Panc1 (cell line): ENCODE measurements around the gene KRT33A. TPM values are rescaled to one million over a fixed set of nuclear protein-coding genes. Genes with fewer than 3 reads are reported as not detected.

Source experiments
- ATAC-seq: fragments of 200-7000 bp; cut with Tn5 transposase; 2 replicates; pipeline ENCODE4 v1.9.1; 2020; ENCODE audit warnings: mild to moderate bottlenecking, moderate library complexity
- BruUV-seq: library from RNA; stranded (reverse); fragments of 400-500 nt; replicated peaks from 2 replicates; lab custom pipeline; 2021; lab: Mats Ljungman, UMichigan
- CTCF ChIA-PET: fragments of 300-600 bp; sonication (Branson Sonifier 250); formaldehyde crosslinking; loops from one replicate; lab custom pipeline; 2022; ENCODE audit warnings: antibody characterized with exemption; lab: Charles Lee
- POLR2A ChIA-PET: fragments of 300-600 bp; sonication (Branson Sonifier 250); formaldehyde crosslinking; loops from one replicate; lab custom pipeline; 2022; ENCODE audit warnings: antibody characterized with exemption; lab: Charles Lee
- DNase-seq: peaks from one replicate; pipeline ENCODE4 v3.0.0-alpha.2; 2010; ENCODE audit warnings: low read depth, low spot score
- H3K27ac ChIP-seq: 2 replicates; pipeline ENCODE4 v1.5.1; 2011; ENCODE audit warnings: mild to moderate bottlenecking, low read length, inconsistent platforms
- H3K27me3 ChIP-seq: fragments of 200-500 bp; sonication (Bioruptor generic); 2 replicates; pipeline ENCODE4 v1.6.0; 2014; ENCODE audit warnings: low read length, inconsistent platforms; ENCODE audit not compliant: control insufficient read depth, insufficient read depth
- H3K36me3 ChIP-seq: fragments of 200-500 bp; sonication (Bioruptor generic); 2 replicates; pipeline ENCODE4 v1.5.1; 2014; ENCODE audit warnings: inconsistent platforms, mild to moderate bottlenecking, low read length, moderate library complexity; ENCODE audit not compliant: control insufficient read depth, insufficient read depth
- H3K4me1 ChIP-seq: 2 replicates; pipeline ENCODE4 v1.5.1; 2011; ENCODE audit warnings: inconsistent platforms, mild to moderate bottlenecking, low read length, moderate library complexity; ENCODE audit not compliant: control insufficient read depth, insufficient read depth
- H3K4me3 ChIP-seq, 2 experiments: 2 replicates each; pipeline ENCODE4 v1.5.1; 2011 to 2012; ENCODE audit warnings: low read depth in 2 of 2, low read length in 2 of 2, mild to moderate bottlenecking in 2 of 2, inconsistent platforms in 1 of 2, moderate library complexity in 1 of 2
- H3K9me3 ChIP-seq: fragments of 200-500 bp; sonication (Bioruptor generic); 2 replicates; pipeline ENCODE4 v1.5.1; 2014; ENCODE audit warnings: low read depth, mild to moderate bottlenecking, inconsistent platforms, low read length, moderate library complexity; ENCODE audit not compliant: control insufficient read depth, insufficient read depth
- CTCF ChIP-seq: fragments of 450-650 bp; IDR thresholded peaks from 2 replicates; pipeline ENCODE4 v1.5.1; 2017; ENCODE audit warnings: mild to moderate bottlenecking
- POLR2AphosphoS5 ChIP-seq: IDR thresholded peaks from 2 replicates; pipeline ENCODE4 v1.6.1; 2012; ENCODE audit warnings: mild to moderate bottlenecking, low read depth, low read length, moderate library complexity
- REST ChIP-seq, 2 experiments: IDR thresholded peaks; 2 replicates each; pipeline ENCODE4 v1.6.1; 2011 to 2012; ENCODE audit warnings: low read depth in 2 of 2, control low read depth in 1 of 2, low read length in 1 of 2, mild to moderate bottlenecking in 1 of 2, moderate library complexity in 1 of 2; ENCODE audit not compliant: insufficient read depth in 1 of 2
- SIN3A ChIP-seq: IDR thresholded peaks from 2 replicates; pipeline ENCODE4 v1.6.1; 2012; ENCODE audit warnings: low read depth, mild to moderate bottlenecking, low read length, moderate library complexity, borderline replicate concordance; ENCODE audit not compliant: insufficient read depth
- TCF7L2 ChIP-seq: IDR thresholded peaks from 2 replicates; pipeline ENCODE4 v1.6.1; 2011; ENCODE audit warnings: mild to moderate bottlenecking, low read depth, low read length, inconsistent platforms
- in situ Hi-C: cut with HindIII; loops from 2 replicates; pipeline ENCODE4 v1.10.0; 2016; ENCODE audit warnings: low sequenced_read_pairs, low pct_unique_long_range_greater_than_20kb
- intact Hi-C: fragments of 100-400 bp; cut with micrococcal nuclease; formaldehyde crosslinking; loops from one replicate; pipeline ENCODE4 v1.10.0; 2022; ENCODE audit not compliant: unreplicated experiment
- total RNA-seq: library from RNA; stranded (reverse); gene quantifications from one replicate; pipeline ENCODE4 v1.2.1, GENCODE V29; 2021; ENCODE audit not compliant: unreplicated experiment

The KRT33A gene
- total RNA-seq, 1 experiment from 2014 or later, result not detected

- Histone ChIP-seq H3K27me3 (peaks cover 5% of the 10 kb centered on the region; the same call in 1 of the 2 replicates), H3K27ac (no peak overlapping the region), H3K36me3 (no peaks in the 10 kb centered on the region), H3K4me1 (no peaks in the 10 kb centered on the region), H3K9me3 (no peaks in the 10 kb centered on the region), H3K4me3 (no peak overlapping the region)
- ATAC-seq (peak; percentile 51), DNase-seq (no peak)
- TF ChIP-seq REST (IDR thresholded peaks at IDR 0.05; ENCODE audit: insufficient read depth in 1 of 2, low read depth in 2 of 2, low read length in 1 of 2), result no peak
- ChIA-PET CTCF (no interaction called here), POLR2A (no interaction called here)
- intact Hi-C loops (no loop called here), in situ Hi-C loops (no loop called here)
- no TSS peak for BruUV-seq
Observed at GRCh38 chr17:41308251-41308917, 42.2 kb downstream of the KRT33A start.

- ChIA-PET POLR2A (no interaction called here), CTCF (no interaction called here)
- H3K36me3 ChIP-seq, result no peaks in the 10 kb centered on the region
- no peaks in the 10 kb centered on the region for H3K9me3 ChIP-seq
- no peaks in the 10 kb centered on the region for H3K4me1 ChIP-seq
- no peak for ATAC-seq
- H3K27me3 ChIP-seq, result peaks cover 2% of the 10 kb centered on the region; the same call in 1 of the 2 replicates
- in situ Hi-C loops, result no loop called here
- no peak for TF ChIP-seq TCF7L2
- no peak for TF ChIP-seq CTCF
- TF ChIP-seq REST (IDR thresholded peaks at IDR 0.05; ENCODE audit: insufficient read depth in 1 of 2, low read depth in 2 of 2, low read length in 1 of 2), result no peak
- TF ChIP-seq POLR2AphosphoS5, result no peak
- TF ChIP-seq SIN3A, result no peak
- H3K4me3 ChIP-seq, result no peak overlapping the region
- BruUV-seq, result no TSS peak
- intact Hi-C loops, result no loop called here
- H3K27ac ChIP-seq, result no peak overlapping the region
- DNase-seq, result no peak
Observed at GRCh38 chr17:41307647-41308046, 43.0 kb downstream of the KRT33A start.
